NCI-H2196 treated with DMSO at 0.1 percent for 48 hours (cell line): ENCODE data around the gene MAGI2.
"Not testable (repeated sequence)": the region's sequence is repeated elsewhere in the genome, so short reads cannot be mapped to it uniquely, and the experiment has no call there.

Experiments used
- DNase-seq: peaks from one replicate; lab custom pipeline; 2025; ENCODE audit not compliant: unreplicated experiment; lab: John Stamatoyannopoulos, UW

The MAGI2 gene

GRCh38 chr7:78587443-78588044 lies 865.9 kb downstream of the MAGI2 start:
- no peak for DNase-seq

- no peak for DNase-seq
Measured at GRCh38 chr7:78585980-78586379, 867.5 kb downstream of the MAGI2 start.

GRCh38 chr7:78578686-78579085 lies 874.8 kb downstream of the MAGI2 start:
- DNase-seq = no peak

- not testable (repeated sequence) for DNase-seq
Measured at GRCh38 chr7:78577174-78577952, 876.1 kb downstream of the MAGI2 start.

GRCh38 chr7:78576236-78576635 lies 877.2 kb downstream of the MAGI2 start:
- no peak for DNase-seq

- no peak for DNase-seq
Measured at GRCh38 chr7:78571292-78571691, 882.2 kb downstream of the MAGI2 start.

GRCh38 chr7:78568690-78569089 lies 884.8 kb downstream of the MAGI2 start:
- DNase-seq = no peak

GRCh38 chr7:78567836-78568235 lies 885.6 kb downstream of the MAGI2 start:
- no peak for DNase-seq

- no peak for DNase-seq
Measured at GRCh38 chr7:78565784-78566183, 887.7 kb downstream of the MAGI2 start.

- no peak for DNase-seq
Measured at GRCh38 chr7:78563191-78563590, 890.3 kb downstream of the MAGI2 start.

- DNase-seq = no peak
Measured at GRCh38 chr7:78562191-78562590, 891.3 kb downstream of the MAGI2 start.

GRCh38 chr7:78558566-78558965 lies 894.9 kb downstream of the MAGI2 start:
- DNase-seq = no peak

- no peak for DNase-seq
Measured at GRCh38 chr7:78543976-78544375, 909.5 kb downstream of the MAGI2 start.

- DNase-seq = no peak
Measured at GRCh38 chr7:78542981-78543380, 910.5 kb downstream of the MAGI2 start.

GRCh38 chr7:78542541-78542940 lies 910.9 kb downstream of the MAGI2 start:
- no peak for DNase-seq

GRCh38 chr7:78539825-78540224 lies 913.6 kb downstream of the MAGI2 start:
- DNase-seq = no peak

GRCh38 chr7:78535655-78536054 lies 917.8 kb downstream of the MAGI2 start:
- no peak for DNase-seq

- no peak for DNase-seq
Measured at GRCh38 chr7:78530351-78530750, 923.1 kb downstream of the MAGI2 start.

- DNase-seq = no peak
Measured at GRCh38 chr7:78529392-78529791, 924.1 kb downstream of the MAGI2 start.

- DNase-seq = no peak
Measured at GRCh38 chr7:78528964-78529363, 924.5 kb downstream of the MAGI2 start.

GRCh38 chr7:78523930-78524329 lies 929.5 kb downstream of the MAGI2 start:
- DNase-seq = no peak

- no peak for DNase-seq
Measured at GRCh38 chr7:78521961-78522360, 931.5 kb downstream of the MAGI2 start.

GRCh38 chr7:78516450-78516849 lies 937.0 kb downstream of the MAGI2 start:
- DNase-seq = no peak
